HEK293T (cell line): ENCODE results near the gene MAU2.

Experiments
- ELF4 ChIP-seq: fragments of 450-650 bp; IDR thresholded peaks from 2 replicates; pipeline ENCODE4 v1.6.1; 2017; ENCODE audit warnings: antibody characterized with exemption
- FOXA1 ChIP-seq: fragments of 450-650 bp; IDR thresholded peaks from 2 replicates; pipeline ENCODE4 v1.6.1; 2016; ENCODE audit warnings: mild to moderate bottlenecking
- FOXM1 ChIP-seq: fragments of 450-650 bp; IDR thresholded peaks from 2 replicates; pipeline ENCODE4 v1.6.1; 2017; ENCODE audit warnings: mild to moderate bottlenecking, borderline replicate concordance
- HDGF ChIP-seq: fragments of 450-650 bp; IDR thresholded peaks from 2 replicates; pipeline ENCODE4 v1.6.1; 2017; ENCODE audit warnings: antibody characterized with exemption, borderline replicate concordance
- NFRKB ChIP-seq: fragments of 450-650 bp; IDR thresholded peaks from 2 replicates; pipeline ENCODE4 v1.6.1; 2016; ENCODE audit warnings: mild to moderate bottlenecking, moderate library complexity
- SP1 ChIP-seq: fragments of 450-650 bp; IDR thresholded peaks from 2 replicates; pipeline ENCODE4 v1.6.1; 2017
- SUZ12 ChIP-seq: fragments of 450-650 bp; IDR thresholded peaks from 2 replicates; pipeline ENCODE4 v1.6.1; 2016; ENCODE audit warnings: mild to moderate bottlenecking
- TF ChIP-seq, protein P1 (sequence below): fragments of 450-650 bp; IDR thresholded peaks from 2 replicates; pipeline ENCODE4 v1.6.1; 2016

DNA sequence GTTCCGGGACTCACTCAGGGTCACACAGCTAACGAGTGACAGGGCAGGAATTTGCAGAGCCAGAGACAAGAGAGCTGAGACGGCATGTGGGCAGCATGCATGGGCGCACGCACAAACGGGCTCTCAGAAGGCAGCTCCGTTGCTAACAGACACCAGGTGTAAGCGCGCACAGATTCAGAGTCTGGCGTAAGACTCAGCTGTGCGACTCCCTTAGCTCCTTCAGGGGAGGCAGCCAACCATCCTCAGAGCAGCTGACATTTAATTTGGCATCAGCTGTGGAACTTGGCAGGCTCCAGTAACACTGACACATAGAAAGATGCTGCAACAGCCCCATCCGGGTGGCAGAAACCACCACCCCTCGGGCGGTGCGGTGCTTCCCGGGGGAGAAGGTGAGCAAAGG, 40.1 kb upstream of the MAU2 start:
- TF ChIP-seq SUZ12 (no peak), FOXM1 (no peak), FOXA1 (no peak), HDGF (no peak), ELF4 (no peak), SP1 (no peak), NFRKB (no peak)
- TF ChIP-seq, protein P1, sequence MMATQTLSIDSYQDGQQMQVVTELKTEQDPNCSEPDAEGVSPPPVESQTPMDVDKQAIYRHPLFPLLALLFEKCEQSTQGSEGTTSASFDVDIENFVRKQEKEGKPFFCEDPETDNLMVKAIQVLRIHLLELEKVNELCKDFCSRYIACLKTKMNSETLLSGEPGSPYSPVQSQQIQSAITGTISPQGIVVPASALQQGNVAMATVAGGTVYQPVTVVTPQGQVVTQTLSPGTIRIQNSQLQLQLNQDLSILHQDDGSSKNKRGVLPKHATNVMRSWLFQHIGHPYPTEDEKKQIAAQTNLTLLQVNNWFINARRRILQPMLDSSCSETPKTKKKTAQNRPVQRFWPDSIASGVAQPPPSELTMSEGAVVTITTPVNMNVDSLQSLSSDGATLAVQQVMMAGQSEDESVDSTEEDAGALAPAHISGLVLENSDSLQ: no peak
